GM13977 (cell line): ENCODE measurements around the gene SIGLEC9.

Source experiments
- DNase-seq: peaks from one replicate; pipeline ENCODE4 v3.0.0; 2012; ENCODE audit warnings: low spot score
- CTCF ChIP-seq: IDR thresholded peaks from 2 replicates; pipeline ENCODE4 v1.5.1; 2012; ENCODE audit warnings: mild to moderate bottlenecking, control low read depth; ENCODE audit not compliant: insufficient read depth; ENCODE audit errors: extremely low read depth, missing control alignments
- in situ Hi-C: fragments of 300-500 bp; cut with MboI; formaldehyde crosslinking; loops from one replicate; pipeline ENCODE4 v1.12.0; 2022; ENCODE audit warnings: low sequenced_read_pairs, low pct_unique_long_range_greater_than_20kb, mixed read lengths, inconsistent platforms; ENCODE audit not compliant: unreplicated experiment

The SIGLEC9 gene

GRCh38 chr19:51124729-51125128, at the start of gene SIGLEC9:
SIGLEC9 (plus strand) TSS chr19:51124906; CDS start chr19:51124975, 69 bp downstream.
- in situ Hi-C loops: no loop called here
- no peak for TF ChIP-seq CTCF
- DNase-seq: no peak

DNA sequence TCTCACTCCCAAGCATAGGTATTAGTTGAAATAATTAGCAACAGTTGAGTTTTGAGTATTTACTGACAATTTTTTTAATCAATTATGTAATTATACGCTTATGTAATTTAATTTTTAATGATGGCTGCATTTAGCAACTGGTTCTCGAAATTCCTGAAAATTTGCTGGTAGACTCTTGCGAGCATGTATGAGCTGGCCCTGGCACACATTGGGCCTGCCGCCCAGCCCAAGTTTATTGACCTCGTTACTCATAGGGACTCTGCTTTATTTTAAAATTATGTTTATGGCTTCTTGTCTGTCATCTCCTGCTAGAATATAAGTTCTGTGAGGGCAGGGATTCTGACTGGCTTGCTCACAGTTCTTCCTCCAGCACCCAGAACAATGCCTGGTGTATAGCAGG, 48.7 kb upstream of the SIGLEC9 start:
- no peak for TF ChIP-seq CTCF

DNA sequence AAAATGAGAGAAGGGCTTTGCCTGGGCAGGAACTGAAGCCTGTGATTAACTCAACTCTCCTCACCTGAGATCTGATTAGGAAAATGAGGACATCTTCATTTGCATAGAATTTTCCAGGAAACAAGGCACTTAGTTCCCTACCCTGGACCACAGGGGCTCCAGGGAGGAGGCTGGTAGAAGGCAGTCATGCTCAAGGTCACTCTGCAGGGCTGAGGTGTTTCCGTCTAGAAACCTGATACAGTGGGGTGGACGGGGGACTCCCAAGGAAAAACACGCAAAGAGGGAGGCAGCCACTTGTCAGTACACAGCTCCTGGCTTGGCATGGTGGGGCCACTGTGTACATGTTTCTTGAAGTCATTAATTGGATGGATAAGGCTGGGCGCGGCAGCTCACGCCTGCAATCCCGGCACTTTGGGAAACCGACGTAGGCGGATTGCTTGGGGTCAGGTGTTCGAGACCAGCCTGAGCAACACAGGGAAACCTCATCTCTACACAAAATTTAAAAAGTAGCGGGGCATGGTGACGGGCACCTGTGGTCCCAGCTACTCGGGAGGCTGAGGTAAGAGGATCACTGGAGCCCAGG, 48.0 kb upstream of the SIGLEC9 start:
- no peak for DNase-seq
- no peak for TF ChIP-seq CTCF
- in situ Hi-C loops: no loop called here

More for the DNA sequence above, 48.7 kb upstream of the SIGLEC9 start:
- DNase-seq: no peak
- in situ Hi-C loops: no loop called here

- no peak for DNase-seq
- TF ChIP-seq CTCF: no peak
Measured at GRCh38 chr19:51078104-51078503, 46.6 kb upstream of the SIGLEC9 start.

GRCh38 chr19:51078731-51079130, 46.0 kb upstream of the SIGLEC9 start:
- no peak for TF ChIP-seq CTCF
- in situ Hi-C loops: no loop called here

More at GRCh38 chr19:51078104-51078503, 46.6 kb upstream of the SIGLEC9 start:
- in situ Hi-C loops: no loop called here

GRCh38 chr19:51079481-51080110, 45.1 kb upstream of the SIGLEC9 start:
- no peak for TF ChIP-seq CTCF
- in situ Hi-C loops: no loop called here
- DNase-seq: no peak

More at GRCh38 chr19:51078731-51079130, 46.0 kb upstream of the SIGLEC9 start:
- DNase-seq: peak; percentile 20
